Mucosa of descending colon (tissue), 3 donors: Measurements from ENCODE around the gene C1orf198. TPM values are rescaled to one million over a fixed set of nuclear protein-coding genes. Genes with fewer than 3 reads are reported as not detected.

Experiments
- ATAC-seq: fragments of 200-7000 bp; cut with Tn5 transposase; one replicate; pipeline ENCODE4 v1.9.1; 2020; ENCODE audit warnings: mild to moderate bottlenecking, moderate library complexity
- DNase-seq, 3 donors: peaks; one replicate each; pipeline ENCODE4 v3.0.0-alpha.2; 2020
- H3K36me3 ChIP-seq: fragments of 200-600 bp; one replicate; pipeline ENCODE4 v1.8.0; 2021; ENCODE audit warnings: low read depth, mild to moderate bottlenecking
- H3K4me1 ChIP-seq: fragments of 200-600 bp; one replicate; pipeline ENCODE4 v1.8.0; 2021; ENCODE audit warnings: low read depth, mild to moderate bottlenecking
- H3K4me3 ChIP-seq: fragments of 200-600 bp; one replicate; pipeline ENCODE4 v1.8.0; 2021; ENCODE audit warnings: mild to moderate bottlenecking
- H3K9me3 ChIP-seq: fragments of 200-600 bp; one replicate; pipeline ENCODE4 v1.8.0; 2021; ENCODE audit warnings: mild to moderate bottlenecking
- CTCF ChIP-seq: fragments of 200-600 bp; IDR thresholded peaks from one replicate; pipeline ENCODE4 v1.8.0; 2022; ENCODE audit warnings: antibody characterized with exemption, mild to moderate bottlenecking
- intact Hi-C, 2 donors: fragments of 100-400 bp; cut with DNase I in 1 of 2; cut with micrococcal nuclease in 1 of 2; formaldehyde crosslinking; loops; one replicate each; pipeline versions ENCODE4 v1.11.0 to v1.11.1; 2022; cut with DNase I, micrococcal nuclease
- total RNA-seq, 3 donors: library from RNA; stranded (reverse); fragmentation: NEBNext Ultra II Directional in 2 of 3; extraction: Animal tissue kit (Norgen Biotek cat#: 25700) in 2 of 3; gene quantifications; one replicate each; pipeline versions ENCODE4 v1.2.1 to v1.2.4, GENCODE V29; 2021 to 2023
- donor health status: DM: no; HTN: no; CAD: no; lungs with moderate emphysema.
- donor health status: DM: no; HTN: no; CAD: no.
- donor health status: DM: no; HTN: yes; CAD: no.

Gene C1orf198
- total RNA-seq, 3 donors from 2014 or later, result 9.8 to 35.9 (median 15.5) TPM

GRCh38 chr1:230863449-230863848 lies 4.9 kb downstream of the C1orf198 start:
- TF ChIP-seq CTCF, result no peak
- H3K4me3 ChIP-seq, result no peak overlapping the region
- DNase-seq (peak in 1 of 3 donors; percentile 36), ATAC-seq (peak; percentile 29)
- H3K4me1 ChIP-seq, result peaks cover 4% of the 10 kb centered on the region
- no peaks in the 10 kb centered on the region for H3K36me3 ChIP-seq
- intact Hi-C loops, result no loop called here
- H3K9me3 ChIP-seq, result no peaks in the 10 kb centered on the region

- no peak for ATAC-seq
- H3K4me3 ChIP-seq, result no peak overlapping the region
- H3K9me3 ChIP-seq, result no peaks in the 10 kb centered on the region
- intact Hi-C loops, result no loop called here
- TF ChIP-seq CTCF, result no peak
- no peak for DNase-seq
- no peaks in the 10 kb centered on the region for H3K4me1 ChIP-seq
- no peaks in the 10 kb centered on the region for H3K36me3 ChIP-seq
These were observed 6.2 kb downstream of the C1orf198 start for GRCh38 chr1:230861970-230862595.

GRCh38 chr1:230861489-230861888 lies 6.8 kb downstream of the C1orf198 start:
- intact Hi-C loops, result no loop called here
- H3K4me1 ChIP-seq, result no peaks in the 10 kb centered on the region
- no peak overlapping the region for H3K4me3 ChIP-seq
- no peak for DNase-seq
- H3K36me3 ChIP-seq, result no peaks in the 10 kb centered on the region
- no peak for ATAC-seq
- H3K9me3 ChIP-seq, result no peaks in the 10 kb centered on the region
- no peak for TF ChIP-seq CTCF

- no peak for TF ChIP-seq CTCF
- Histone ChIP-seq H3K4me1 (no peaks in the 10 kb centered on the region), H3K36me3 (no peaks in the 10 kb centered on the region)
These were observed 7.5 kb downstream of the C1orf198 start for GRCh38 chr1:230860617-230861384.

GRCh38 chr1:230858918-230859729 lies 9.2 kb downstream of the C1orf198 start:
- DNase-seq (no peak), ATAC-seq (no peak)
- no peak for TF ChIP-seq CTCF
- intact Hi-C loops, result no loop called here
- H3K9me3 ChIP-seq, result no peaks in the 10 kb centered on the region
- no peaks in the 10 kb centered on the region for H3K36me3 ChIP-seq
- no peak overlapping the region for H3K4me3 ChIP-seq
- no peaks in the 10 kb centered on the region for H3K4me1 ChIP-seq

More at GRCh38 chr1:230860617-230861384, 7.5 kb downstream of the C1orf198 start:
- no peak for ATAC-seq
- no peak for DNase-seq
- Histone ChIP-seq H3K9me3 (no peaks in the 10 kb centered on the region), H3K4me3 (no peak overlapping the region)
- intact Hi-C loops, result no loop called here
